Measurements from ENCODE around the gene C7orf33.

DNA sequence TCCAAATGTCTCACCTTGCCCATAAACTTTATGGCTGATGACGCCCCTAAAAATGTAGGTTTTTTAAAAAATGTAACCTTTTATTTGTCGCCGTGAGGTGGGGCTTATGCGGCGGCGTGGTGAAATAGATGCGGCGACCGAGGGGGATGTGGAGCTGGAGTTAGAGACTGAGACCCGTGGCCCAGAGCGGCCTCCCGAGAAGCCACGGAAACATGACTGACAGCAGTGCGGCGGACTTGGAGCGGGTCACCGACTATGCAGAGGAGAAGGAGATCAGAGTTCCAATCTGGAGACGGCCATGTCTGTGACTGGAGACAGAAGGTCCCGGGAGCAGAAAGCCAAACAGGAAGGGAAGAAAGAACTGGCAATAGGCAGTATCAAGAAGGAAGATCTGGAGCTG, 46.5 kb downstream of the C7orf33 start:
- no peak for TF ChIP-seq ZNF431 (CRISPR knock-in tag; IDR thresholded peaks at IDR 0.05)
- no peak for TF ChIP-seq TEAD1 (CRISPR knock-in tag; IDR thresholded peaks at IDR 0.05)
